Type B pancreatic cell (in vitro differentiated cells): ENCODE results near the gene LY9. TPM values are rescaled to one million over a fixed set of nuclear protein-coding genes. Genes with fewer than 3 reads are reported as not detected.

Experiments
- DNase-seq: peaks from one replicate; pipeline ENCODE4 v3.0.0; 2021; ENCODE audit warnings: mixed read lengths; ENCODE audit not compliant: unreplicated experiment; ENCODE audit errors: extremely low spot score
- H3K27ac Mint-ChIP-seq: 2 replicates; pipeline ENCODE4 v1.8.0; 2021; ENCODE audit warnings: mild to moderate bottlenecking, mixed read lengths
- H3K27me3 Mint-ChIP-seq: 2 replicates; pipeline ENCODE4 v1.8.0; 2021; ENCODE audit warnings: mixed read lengths
- H3K36me3 Mint-ChIP-seq: 2 replicates; pipeline ENCODE4 v1.8.0; 2021; ENCODE audit warnings: mixed read lengths
- H3K4me1 Mint-ChIP-seq: one replicate; pipeline ENCODE4 v1.8.0; 2021; ENCODE audit warnings: mixed read lengths; ENCODE audit not compliant: unreplicated experiment
- H3K4me3 Mint-ChIP-seq: 2 replicates; pipeline ENCODE4 v1.8.0; 2021; ENCODE audit warnings: mild to moderate bottlenecking, mixed read lengths
- H3K9me3 Mint-ChIP-seq: 2 replicates; pipeline ENCODE4 v1.8.0; 2021; ENCODE audit warnings: mixed read lengths
- CTCF ChIP-seq: fragments of 200-600 bp; sonication (generic); conservative IDR thresholded peaks from 2 replicates; pipeline ENCODE4 v1.5.0; 2021; ENCODE audit warnings: antibody characterized with exemption, mild to moderate bottlenecking
- total RNA-seq: library from RNA; stranded (reverse); gene quantifications from 2 replicates; pipeline ENCODE4 v1.2.1, GENCODE V29; 2021; ENCODE audit warnings: low replicate concordance

LY9 gene
- total RNA-seq, 1 donor from 2014 or later: not detected

- TF ChIP-seq CTCF: no peak
- Mint-ChIP-seq H3K27ac (no peak overlapping the region), H3K27me3 (peaks cover 29% of the 10 kb centered on the region), H3K4me1 (no peaks in the 10 kb centered on the region), H3K9me3 (no peaks in the 10 kb centered on the region), H3K4me3 (no peak overlapping the region), H3K36me3 (no peaks in the 10 kb centered on the region)
- no peak for DNase-seq
Observed at GRCh38 chr1:160750608-160751007, 45.4 kb upstream of the LY9 start.

- peaks cover 37% of the 10 kb centered on the region for H3K27me3 Mint-ChIP-seq
- no peaks in the 10 kb centered on the region for H3K9me3 Mint-ChIP-seq
- no peak overlapping the region for H3K4me3 Mint-ChIP-seq
- no peak overlapping the region for H3K27ac Mint-ChIP-seq
- TF ChIP-seq CTCF: no peak
- no peaks in the 10 kb centered on the region for H3K4me1 Mint-ChIP-seq
- DNase-seq: no peak
- no peaks in the 10 kb centered on the region for H3K36me3 Mint-ChIP-seq
Observed at GRCh38 chr1:160752406-160752805, 43.6 kb upstream of the LY9 start.

GRCh38 chr1:160752924-160753323 is 43.0 kb upstream of the LY9 start:
- Mint-ChIP-seq H3K4me1 (no peaks in the 10 kb centered on the region), H3K27ac (no peak overlapping the region), H3K9me3 (no peaks in the 10 kb centered on the region), H3K4me3 (no peak overlapping the region), H3K36me3 (no peaks in the 10 kb centered on the region), H3K27me3 (peaks cover 37% of the 10 kb centered on the region)
- no peak for DNase-seq
- no peak for TF ChIP-seq CTCF

- Mint-ChIP-seq H3K36me3 (no peaks in the 10 kb centered on the region), H3K4me3 (no peak overlapping the region), H3K9me3 (no peaks in the 10 kb centered on the region), H3K4me1 (no peaks in the 10 kb centered on the region), H3K27me3 (peaks cover 33% of the 10 kb centered on the region), H3K27ac (no peak overlapping the region)
- TF ChIP-seq CTCF: no peak
- no peak for DNase-seq
Observed at GRCh38 chr1:160753594-160753993, 42.4 kb upstream of the LY9 start.

- H3K27me3 Mint-ChIP-seq: peaks cover 25% of the 10 kb centered on the region
- H3K4me1 Mint-ChIP-seq: no peaks in the 10 kb centered on the region
Observed at GRCh38 chr1:160755461-160755860, 40.5 kb upstream of the LY9 start.

More at GRCh38 chr1:160755461-160755860, 40.5 kb upstream of the LY9 start:
- TF ChIP-seq CTCF: no peak
- Mint-ChIP-seq H3K36me3 (no peaks in the 10 kb centered on the region), H3K9me3 (no peaks in the 10 kb centered on the region), H3K27ac (no peak overlapping the region), H3K4me3 (no peak overlapping the region)
- DNase-seq: no peak
